Neural progenitor cell (in vitro differentiated cells): ENCODE data around the gene LRRC8E. TPM values are rescaled to one million over a fixed set of nuclear protein-coding genes. Genes with fewer than 3 reads are reported as not detected.

Experiments used
- DNase-seq: peaks from one replicate; pipeline ENCODE4 v3.0.0-alpha.2; 2016; ENCODE audit warnings: low spot score
- H2AFZ ChIP-seq: fragments of 200-600 bp; sonication (generic); replicated peaks from 2 replicates; pipeline ENCODE4 v1.6.1; 2016; ENCODE audit warnings: antibody characterized with exemption
- H3F3A ChIP-seq: fragments of 200-600 bp; sonication (generic); 2 replicates; pipeline ENCODE4 v1.6.1; 2016; ENCODE audit warnings: antibody characterized with exemption, low read depth
- H3K27ac ChIP-seq: fragments of 200-600 bp; sonication (generic); 2 replicates; pipeline ENCODE4 v1.5.1; 2016; ENCODE audit warnings: mild to moderate bottlenecking
- H3K27me3 ChIP-seq: fragments of 200-600 bp; sonication (generic); 2 replicates; pipeline ENCODE4 v1.6.1; 2016; ENCODE audit warnings: mild to moderate bottlenecking, moderate library complexity
- H3K36me3 ChIP-seq: fragments of 200-600 bp; sonication (generic); 2 replicates; pipeline ENCODE4 v1.5.1; 2016
- H3K4me1 ChIP-seq: fragments of 200-600 bp; sonication (generic); 2 replicates; pipeline ENCODE4 v1.6.1; 2016; ENCODE audit warnings: mixed run types
- H3K4me2 ChIP-seq: fragments of 200-600 bp; sonication (generic); 2 replicates; pipeline ENCODE4 v1.6.1; 2016
- H3K4me3 ChIP-seq: fragments of 200-600 bp; sonication (generic); 2 replicates; pipeline ENCODE4 v1.5.1; 2016
- H3K79me2 ChIP-seq: fragments of 200-600 bp; sonication (generic); 2 replicates; pipeline ENCODE4 v1.6.1; 2016; ENCODE audit warnings: low read depth
- H3K9ac ChIP-seq: fragments of 200-600 bp; sonication (generic); 2 replicates; pipeline ENCODE4 v1.6.1; 2016
- H3K9me3 ChIP-seq: fragments of 200-600 bp; sonication (generic); 2 replicates; pipeline ENCODE4 v1.5.1; 2016; ENCODE audit warnings: low read depth
- H4K20me1 ChIP-seq: fragments of 200-600 bp; sonication (generic); 2 replicates; pipeline ENCODE4 v1.6.1; 2016; ENCODE audit warnings: low read depth
- H3K27ac Mint-ChIP-seq: 3 replicates; pipeline ENCODE4 v1.8.0; 2021; ENCODE audit warnings: mixed read lengths
- H3K27me3 Mint-ChIP-seq: 2 replicates; pipeline ENCODE4 v1.8.0; 2022; ENCODE audit warnings: low read depth, mild to moderate bottlenecking, inconsistent platforms, moderate library complexity, mixed read lengths; ENCODE audit not compliant: insufficient read depth
- H3K36me3 Mint-ChIP-seq: 3 replicates; pipeline ENCODE4 v1.8.0; 2021; ENCODE audit warnings: mixed read lengths
- H3K4me1 Mint-ChIP-seq: 3 replicates; pipeline ENCODE4 v1.8.0; 2021; ENCODE audit warnings: mixed read lengths
- H3K4me3 Mint-ChIP-seq: 3 replicates; pipeline ENCODE4 v1.8.0; 2021; ENCODE audit warnings: mild to moderate bottlenecking, moderate library complexity, mixed read lengths
- H3K9me3 Mint-ChIP-seq: 3 replicates; pipeline ENCODE4 v1.8.0; 2020; ENCODE audit warnings: mixed read lengths
- EZH2 ChIP-seq: fragments of 200-600 bp; sonication (generic); IDR thresholded peaks from 2 replicates; pipeline ENCODE4 v1.6.1; 2017; ENCODE audit warnings: antibody characterized with exemption, mild to moderate bottlenecking, moderate library complexity
- EZH2phosphoT487 ChIP-seq: fragments of 200-600 bp; sonication (generic); IDR thresholded peaks from 2 replicates; pipeline ENCODE4 v1.6.1; 2017; ENCODE audit warnings: antibody characterized with exemption
- total RNA-seq: library from RNA; depleted of rRNA; stranded (reverse); fragments of >200 nt; gene quantifications from 2 replicates; pipeline ENCODE4 v1.2.3, GENCODE V29; 2015; ENCODE audit warnings: low replicate concordance
- TF ChIP-seq, protein P1 (sequence below): fragments of 200-600 bp; sonication (generic); IDR thresholded peaks from 2 replicates; pipeline ENCODE4 v1.5.1; 2017; ENCODE audit warnings: antibody characterized with exemption, mild to moderate bottlenecking

LRRC8E gene
- total RNA-seq, 1 donor from 2014 or later, result 1.2 TPM

GRCh38 chr19:7908742-7909461, 20.6 kb downstream of the LRRC8E start:
- Mint-ChIP-seq H3K4me1 (peaks cover 12% of the 10 kb centered on the region), H3K27me3 (peaks cover 5% of the 10 kb centered on the region), H3K4me3 (no peak overlapping the region), H3K9me3 (no peaks in the 10 kb centered on the region), H3K27ac (no peak overlapping the region), H3K36me3 (peaks cover 14% of the 10 kb centered on the region)
- DNase-seq, result no peak
- H3K4me3 ChIP-seq, result no peak overlapping the region
- peaks cover 5% of the 10 kb centered on the region for H3K27me3 ChIP-seq
- no peaks in the 10 kb centered on the region for H3F3A ChIP-seq
- no peak overlapping the region for H3K9ac ChIP-seq
- H4K20me1 ChIP-seq, result peaks cover 65% of the 10 kb centered on the region
- H3K4me1 ChIP-seq, result peaks cover 7% of the 10 kb centered on the region
- peaks cover 37% of the 10 kb centered on the region for H3K79me2 ChIP-seq
- H3K36me3 ChIP-seq, result no peaks in the 10 kb centered on the region
- H3K27ac ChIP-seq, result no peak overlapping the region
- no peak overlapping the region for H3K4me2 ChIP-seq
- TF ChIP-seq EZH2 (no peak), EZH2phosphoT487 (no peak)
- TF ChIP-seq, protein P1, sequence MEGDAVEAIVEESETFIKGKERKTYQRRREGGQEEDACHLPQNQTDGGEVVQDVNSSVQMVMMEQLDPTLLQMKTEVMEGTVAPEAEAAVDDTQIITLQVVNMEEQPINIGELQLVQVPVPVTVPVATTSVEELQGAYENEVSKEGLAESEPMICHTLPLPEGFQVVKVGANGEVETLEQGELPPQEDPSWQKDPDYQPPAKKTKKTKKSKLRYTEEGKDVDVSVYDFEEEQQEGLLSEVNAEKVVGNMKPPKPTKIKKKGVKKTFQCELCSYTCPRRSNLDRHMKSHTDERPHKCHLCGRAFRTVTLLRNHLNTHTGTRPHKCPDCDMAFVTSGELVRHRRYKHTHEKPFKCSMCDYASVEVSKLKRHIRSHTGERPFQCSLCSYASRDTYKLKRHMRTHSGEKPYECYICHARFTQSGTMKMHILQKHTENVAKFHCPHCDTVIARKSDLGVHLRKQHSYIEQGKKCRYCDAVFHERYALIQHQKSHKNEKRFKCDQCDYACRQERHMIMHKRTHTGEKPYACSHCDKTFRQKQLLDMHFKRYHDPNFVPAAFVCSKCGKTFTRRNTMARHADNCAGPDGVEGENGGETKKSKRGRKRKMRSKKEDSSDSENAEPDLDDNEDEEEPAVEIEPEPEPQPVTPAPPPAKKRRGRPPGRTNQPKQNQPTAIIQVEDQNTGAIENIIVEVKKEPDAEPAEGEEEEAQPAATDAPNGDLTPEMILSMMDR, result no peak
- H3K9me3 ChIP-seq, result no peaks in the 10 kb centered on the region
- H2AFZ ChIP-seq, result no peak overlapping the region

DNA sequence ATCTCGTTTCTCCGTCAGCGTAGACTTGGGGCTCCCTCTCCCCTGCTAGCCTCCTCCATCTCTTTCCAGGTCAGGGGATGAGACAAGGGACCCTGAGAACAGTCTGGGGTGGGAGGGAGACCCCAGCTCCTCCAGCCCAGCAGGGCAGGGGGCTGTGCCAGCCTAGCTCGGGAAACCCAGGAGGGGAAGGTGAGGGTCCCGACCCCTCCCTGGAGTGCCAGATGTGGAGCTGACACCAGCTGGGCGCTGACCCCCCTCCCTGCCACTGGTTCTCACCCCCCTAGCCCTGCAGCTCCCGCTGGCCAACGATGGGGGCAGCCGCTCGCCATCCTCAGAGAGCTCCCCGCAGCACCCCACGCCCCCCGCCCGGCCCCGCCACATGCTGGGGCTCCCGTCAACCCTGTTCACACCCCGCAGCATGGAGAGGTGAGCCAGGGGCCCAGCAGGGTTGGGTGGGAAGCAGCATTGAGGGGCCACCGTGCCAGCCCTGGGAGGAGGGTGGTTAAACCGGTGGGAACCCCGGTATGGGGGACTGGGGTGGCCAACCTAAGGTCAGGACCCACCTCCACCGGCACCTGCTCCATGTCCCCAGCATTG, 21.3 kb downstream of the LRRC8E start:
- H3K36me3 ChIP-seq, result no peaks in the 10 kb centered on the region
- no peak for DNase-seq
- H3K27ac Mint-ChIP-seq, result no peak overlapping the region

DNA sequence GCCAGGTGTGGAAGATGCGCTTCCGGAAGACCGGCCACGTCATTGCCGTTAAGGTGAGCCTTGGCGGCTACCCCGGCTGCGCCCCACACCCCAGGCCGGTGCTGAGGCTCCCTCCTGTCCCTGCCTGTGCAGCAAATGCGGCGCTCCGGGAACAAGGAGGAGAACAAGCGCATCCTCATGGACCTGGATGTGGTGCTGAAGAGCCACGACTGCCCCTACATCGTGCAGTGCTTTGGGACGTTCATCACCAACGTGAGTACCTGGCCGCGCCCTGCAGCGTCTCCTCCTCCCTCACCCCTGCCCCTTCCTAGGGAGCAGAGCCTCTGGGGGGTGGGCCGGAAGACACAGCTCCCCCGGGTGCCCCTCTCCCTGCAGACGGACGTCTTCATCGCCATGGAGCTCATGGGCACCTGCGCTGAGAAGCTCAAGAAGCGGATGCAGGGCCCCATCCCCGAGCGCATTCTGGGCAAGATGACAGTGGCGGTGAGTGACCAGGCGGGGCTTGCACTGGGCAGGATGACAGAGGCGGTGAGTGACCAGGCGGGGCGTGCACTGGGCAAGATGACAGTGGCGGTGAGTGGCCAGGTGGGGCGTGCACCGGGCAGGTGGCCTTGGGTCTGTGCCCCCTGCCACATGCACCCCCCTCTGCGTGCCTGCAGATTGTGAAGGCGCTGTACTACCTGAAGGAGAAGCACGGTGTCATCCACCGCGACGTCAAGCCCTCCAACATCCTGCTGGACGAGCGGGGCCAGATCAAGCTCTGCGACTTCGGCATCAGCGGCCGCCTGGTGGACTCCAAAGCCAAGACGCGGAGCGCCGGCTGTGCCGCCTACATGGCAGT, 22.2 kb downstream of the LRRC8E start:
- Histone ChIP-seq H3K36me3 (no peaks in the 10 kb centered on the region), H3K27me3 (peaks cover 21% of the 10 kb centered on the region), H3K4me2 (no peak overlapping the region), H3K4me3 (no peak overlapping the region), H3K9ac (no peak overlapping the region), H3K27ac (no peak overlapping the region), H4K20me1 (peaks cover 58% of the 10 kb centered on the region), H3K79me2 (peaks cover 22% of the 10 kb centered on the region), H3F3A (peaks cover 3% of the 10 kb centered on the region), H2AFZ (no peak overlapping the region), H3K9me3 (no peaks in the 10 kb centered on the region), H3K4me1 (no peaks in the 10 kb centered on the region)
- peaks cover 16% of the 10 kb centered on the region for H3K27me3 Mint-ChIP-seq
- no peak for DNase-seq
- no peak overlapping the region for H3K27ac Mint-ChIP-seq
- no peaks in the 10 kb centered on the region for H3K9me3 Mint-ChIP-seq
- H3K4me3 Mint-ChIP-seq, result no peak overlapping the region
- peaks cover 13% of the 10 kb centered on the region for H3K36me3 Mint-ChIP-seq
- TF ChIP-seq, protein P1, result no peak
- no peak for TF ChIP-seq EZH2
- TF ChIP-seq EZH2phosphoT487, result no peak
- H3K4me1 Mint-ChIP-seq, result peaks cover 4% of the 10 kb centered on the region

More for the DNA sequence above, 21.3 kb downstream of the LRRC8E start:
- Histone ChIP-seq H3F3A (no peaks in the 10 kb centered on the region), H3K79me2 (peaks cover 32% of the 10 kb centered on the region), H3K27ac (no peak overlapping the region), H3K4me3 (no peak overlapping the region), H4K20me1 (peaks cover 66% of the 10 kb centered on the region), H3K4me2 (no peak overlapping the region), H3K4me1 (peaks cover 4% of the 10 kb centered on the region), H3K9ac (no peak overlapping the region), H3K27me3 (peaks cover 12% of the 10 kb centered on the region), H2AFZ (no peak overlapping the region), H3K9me3 (no peaks in the 10 kb centered on the region)
- peaks cover 6% of the 10 kb centered on the region for H3K27me3 Mint-ChIP-seq
- H3K4me3 Mint-ChIP-seq, result no peak overlapping the region
- H3K36me3 Mint-ChIP-seq, result peaks cover 14% of the 10 kb centered on the region
- TF ChIP-seq, protein P1, result no peak
- TF ChIP-seq EZH2, result no peak
- TF ChIP-seq EZH2phosphoT487, result no peak
- peaks cover 10% of the 10 kb centered on the region for H3K4me1 Mint-ChIP-seq
- no peaks in the 10 kb centered on the region for H3K9me3 Mint-ChIP-seq
